Endothelial cell of umbilical vein (primary cell): Measurements from ENCODE around the gene BNIP5.

Source experiments
- EZH2 ChIP-seq: IDR thresholded peaks from 2 replicates; pipeline ENCODE4 v1.6.1; 2012; ENCODE audit warnings: borderline replicate concordance, low read depth, mild to moderate bottlenecking, moderate library complexity, low read length, inconsistent platforms; ENCODE audit not compliant: severe bottlenecking
- POLR2A ChIP-seq: IDR thresholded peaks from 2 replicates; pipeline ENCODE4 v1.6.1; 2012; ENCODE audit warnings: low read depth, mild to moderate bottlenecking, control low read depth, low read length
- TF ChIP-seq, protein P1 (sequence below): IDR thresholded peaks from 2 replicates; pipeline ENCODE4 v1.6.1; 2011; ENCODE audit not compliant: insufficient read depth, insufficient read length
- TF ChIP-seq, protein P2 (sequence below), 2 donors: IDR thresholded peaks; 1 replicate in 1 of 2; 2 replicates in 1 of 2; pipeline ENCODE4 v1.5.1; 2011; ENCODE audit warnings: low read length in 2 of 2, mild to moderate bottlenecking in 2 of 2, moderate library complexity in 2 of 2, control low read depth in 1 of 2, inconsistent platforms in 1 of 2, low read depth in 1 of 2; ENCODE audit not compliant: insufficient read depth in 1 of 2; ENCODE audit errors: extremely low read depth in 1 of 2

DNA sequence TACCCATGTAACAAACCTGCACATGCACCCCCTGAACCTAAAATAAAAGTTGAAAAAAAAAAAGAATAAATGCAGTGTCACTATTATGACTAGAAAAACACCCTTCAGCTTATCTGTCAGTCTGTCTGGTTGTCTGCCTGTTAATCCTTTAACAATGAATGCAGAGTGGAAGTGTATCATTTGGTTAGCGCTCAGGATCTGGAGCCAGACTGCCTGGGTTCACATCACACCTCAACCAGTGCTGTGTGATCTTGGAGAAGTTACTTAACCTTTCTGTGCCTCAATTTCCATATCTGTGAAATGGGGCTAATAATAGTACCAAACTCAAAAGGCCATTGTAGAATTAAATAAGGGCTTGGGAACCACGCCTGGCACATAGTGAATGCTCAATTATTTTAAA lies 34.0 kb upstream of the BNIP5 start:
- TF ChIP-seq POLR2A: no peak
- TF ChIP-seq EZH2: no peak
- TF ChIP-seq, protein P1, sequence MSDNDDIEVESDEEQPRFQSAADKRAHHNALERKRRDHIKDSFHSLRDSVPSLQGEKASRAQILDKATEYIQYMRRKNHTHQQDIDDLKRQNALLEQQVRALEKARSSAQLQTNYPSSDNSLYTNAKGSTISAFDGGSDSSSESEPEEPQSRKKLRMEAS: no peak
- TF ChIP-seq, protein P2, sequence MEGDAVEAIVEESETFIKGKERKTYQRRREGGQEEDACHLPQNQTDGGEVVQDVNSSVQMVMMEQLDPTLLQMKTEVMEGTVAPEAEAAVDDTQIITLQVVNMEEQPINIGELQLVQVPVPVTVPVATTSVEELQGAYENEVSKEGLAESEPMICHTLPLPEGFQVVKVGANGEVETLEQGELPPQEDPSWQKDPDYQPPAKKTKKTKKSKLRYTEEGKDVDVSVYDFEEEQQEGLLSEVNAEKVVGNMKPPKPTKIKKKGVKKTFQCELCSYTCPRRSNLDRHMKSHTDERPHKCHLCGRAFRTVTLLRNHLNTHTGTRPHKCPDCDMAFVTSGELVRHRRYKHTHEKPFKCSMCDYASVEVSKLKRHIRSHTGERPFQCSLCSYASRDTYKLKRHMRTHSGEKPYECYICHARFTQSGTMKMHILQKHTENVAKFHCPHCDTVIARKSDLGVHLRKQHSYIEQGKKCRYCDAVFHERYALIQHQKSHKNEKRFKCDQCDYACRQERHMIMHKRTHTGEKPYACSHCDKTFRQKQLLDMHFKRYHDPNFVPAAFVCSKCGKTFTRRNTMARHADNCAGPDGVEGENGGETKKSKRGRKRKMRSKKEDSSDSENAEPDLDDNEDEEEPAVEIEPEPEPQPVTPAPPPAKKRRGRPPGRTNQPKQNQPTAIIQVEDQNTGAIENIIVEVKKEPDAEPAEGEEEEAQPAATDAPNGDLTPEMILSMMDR (IDR thresholded peaks at IDR 0.05; ENCODE audit: extremely low read depth in 1 of 2, insufficient read depth in 1 of 2, low read depth in 1 of 2, low read length in 2 of 2): no peak
